WTC11 (cell line): ENCODE results near the gene ETS1. TPM values are rescaled to one million over a fixed set of nuclear protein-coding genes. Genes with fewer than 3 reads are reported as not detected.

Source experiments
- ATAC-seq: fragments of 200-7000 bp; cut with Tn5 transposase; 2 replicates; pipeline ENCODE4 v1.10.0; 2021; ENCODE audit warnings: mild to moderate bottlenecking, moderate library complexity
- CTCF ChIA-PET: fragments of 300-600 bp; sonication (Branson Sonifier 250); formaldehyde crosslinking; loops from one replicate; lab custom pipeline; 2021; ENCODE audit warnings: antibody characterized with exemption; lab: Charles Lee
- POLR2A ChIA-PET: fragments of 350-600 bp; sonication (Branson Sonifier 250); formaldehyde crosslinking; loops from one replicate; lab custom pipeline; 2021; ENCODE audit warnings: antibody characterized with exemption; lab: Charles Lee
- DNase-seq: peaks from one replicate; pipeline ENCODE4 v3.0.0; 2021; ENCODE audit warnings: low spot score
- H3K27ac Mint-ChIP-seq: 2 replicates; pipeline ENCODE4 v1.8.0; 2021; ENCODE audit warnings: mixed read lengths
- H3K27me3 Mint-ChIP-seq: 2 replicates; pipeline ENCODE4 v1.8.0; 2021; ENCODE audit warnings: low read depth, mild to moderate bottlenecking, moderate library complexity, mixed read lengths
- H3K36me3 Mint-ChIP-seq: 2 replicates; pipeline ENCODE4 v1.8.0; 2021; ENCODE audit warnings: mixed read lengths
- H3K4me1 Mint-ChIP-seq: 2 replicates; pipeline ENCODE4 v1.8.0; 2022; ENCODE audit warnings: mixed read lengths
- H3K4me3 Mint-ChIP-seq: 2 replicates; pipeline ENCODE4 v1.8.0; 2021; ENCODE audit warnings: mild to moderate bottlenecking, moderate library complexity, mixed read lengths
- H3K9me3 Mint-ChIP-seq: 2 replicates; pipeline ENCODE4 v1.8.0; 2021; ENCODE audit warnings: mixed read lengths
- AFF4 ChIP-seq: sonication (generic); formaldehyde crosslinking; IDR thresholded peaks from 2 replicates; pipeline ENCODE4 v1.8.1; 2023; ENCODE audit warnings: mild to moderate bottlenecking, missing genetic modification reagents, borderline replicate concordance
- ARID4B ChIP-seq: sonication (generic); formaldehyde crosslinking; IDR thresholded peaks from 2 replicates; pipeline ENCODE4 v1.8.0; 2023; ENCODE audit warnings: missing genetic modification reagents, mild to moderate bottlenecking, borderline replicate concordance
- CREB1 ChIP-seq: sonication (generic); formaldehyde crosslinking; IDR thresholded peaks from 2 replicates; pipeline ENCODE4 v1.8.0; 2023; ENCODE audit warnings: mild to moderate bottlenecking, missing genetic modification reagents
- E2F5 ChIP-seq: sonication (generic); formaldehyde crosslinking; IDR thresholded peaks from 2 replicates; pipeline ENCODE4 v1.8.1; 2022; ENCODE audit warnings: mild to moderate bottlenecking, moderate library complexity, missing genetic modification reagents
- ELF4 ChIP-seq: sonication (generic); formaldehyde crosslinking; IDR thresholded peaks from 2 replicates; pipeline ENCODE4 v1.8.1; 2022; ENCODE audit warnings: low read depth, mild to moderate bottlenecking, moderate library complexity, missing genetic modification reagents
- FOXK1 ChIP-seq: sonication (generic); formaldehyde crosslinking; IDR thresholded peaks from 2 replicates; pipeline ENCODE4 v1.8.0; 2022; ENCODE audit warnings: mild to moderate bottlenecking, moderate library complexity, missing genetic modification reagents
- FOXP1 ChIP-seq: sonication (generic); formaldehyde crosslinking; IDR thresholded peaks from 2 replicates; pipeline ENCODE4 v1.8.0; 2022; ENCODE audit warnings: missing genetic modification reagents, mild to moderate bottlenecking, moderate library complexity, borderline replicate concordance
- NR1H2 ChIP-seq: sonication (generic); formaldehyde crosslinking; IDR thresholded peaks from 2 replicates; pipeline ENCODE4 v1.9.0; 2021; ENCODE audit warnings: mild to moderate bottlenecking, moderate library complexity, missing genetic modification reagents
- NR2C2 ChIP-seq: sonication (generic); formaldehyde crosslinking; IDR thresholded peaks from 2 replicates; pipeline ENCODE4 v1.8.0; 2022; ENCODE audit warnings: mild to moderate bottlenecking, missing genetic modification reagents
- PRDM15 ChIP-seq: sonication (generic); formaldehyde crosslinking; IDR thresholded peaks from 2 replicates; pipeline ENCODE4 v1.8.0; 2022; ENCODE audit warnings: missing genetic modification reagents
- TEAD1 ChIP-seq: sonication (generic); formaldehyde crosslinking; IDR thresholded peaks from 2 replicates; pipeline ENCODE4 v1.8.0; 2022; ENCODE audit warnings: mild to moderate bottlenecking, missing genetic modification reagents
- USF1 ChIP-seq: sonication (generic); formaldehyde crosslinking; IDR thresholded peaks from 2 replicates; pipeline ENCODE4 v1.8.0; 2022; ENCODE audit warnings: mild to moderate bottlenecking, missing genetic modification reagents
- ZBTB43 ChIP-seq: sonication (generic); formaldehyde crosslinking; IDR thresholded peaks from 2 replicates; pipeline ENCODE4 v1.8.1; 2023; ENCODE audit warnings: mild to moderate bottlenecking, missing genetic modification reagents
- ZNF263 ChIP-seq: sonication (generic); formaldehyde crosslinking; IDR thresholded peaks from 2 replicates; pipeline ENCODE4 v1.8.1; 2022; ENCODE audit warnings: low read depth, mild to moderate bottlenecking, moderate library complexity, missing genetic modification reagents
- ZNF317 ChIP-seq: sonication (generic); formaldehyde crosslinking; IDR thresholded peaks from 2 replicates; pipeline ENCODE4 v1.8.1; 2023; ENCODE audit warnings: low read depth, mild to moderate bottlenecking, moderate library complexity, missing genetic modification reagents, borderline replicate concordance
- ZNF396 ChIP-seq: fragments of 250-450 bp; sonication (Bioruptor Pico); IDR thresholded peaks from 2 replicates; pipeline ENCODE4 v1.8.0; 2021; ENCODE audit warnings: mild to moderate bottlenecking, moderate library complexity, borderline replicate concordance
- ZNF425 ChIP-seq: fragments of 250-450 bp; sonication (Bioruptor Pico); conservative IDR thresholded peaks from 2 replicates; pipeline ENCODE4 v1.9.0; 2021; ENCODE audit warnings: mild to moderate bottlenecking
- ZNF512 ChIP-seq: sonication (generic); formaldehyde crosslinking; IDR thresholded peaks from 2 replicates; pipeline ENCODE4 v1.8.1; 2022; ENCODE audit warnings: missing genetic modification reagents, borderline replicate concordance
- total RNA-seq: library from RNA; stranded (reverse); gene quantifications from 3 replicates; pipeline ENCODE4 v1.2.3, GENCODE V29; 2021

ETS1 gene
- total RNA-seq, 1 experiment from 2014 or later, result 33.1 TPM

- Mint-ChIP-seq H3K36me3 (no peaks in the 10 kb centered on the region), H3K4me3 (no peak overlapping the region), H3K4me1 (peaks cover 7% of the 10 kb centered on the region), H3K27ac (no peak overlapping the region), H3K27me3 (no peaks in the 10 kb centered on the region), H3K9me3 (peaks cover 13% of the 10 kb centered on the region)
- ChIA-PET POLR2A (no interaction called here), CTCF (interaction anchor here (0.9 to 1.6 kb wide), 2 partner anchors 8 to 207 kb away, joined by 3 to 6 read pairs; no protein-coding TSS in a partner anchor)
- ATAC-seq (no peak; the same call in 1 of the 2 replicates), DNase-seq (no peak)
- TF ChIP-seq ZNF317 (no peak), ZBTB43 (CRISPR knock-in tag) (no peak), TEAD1 (CRISPR knock-in tag) (no peak), USF1 (no peak), AFF4 (CRISPR knock-in tag) (no peak), ZNF425 (no peak), CREB1 (no peak), ZNF396 (CRISPR knock-in tag) (no peak), FOXP1 (CRISPR knock-in tag) (no peak), ZNF263 (CRISPR knock-in tag) (no peak), FOXK1 (CRISPR knock-in tag) (no peak), NR2C2 (CRISPR knock-in tag) (no peak), PRDM15 (CRISPR knock-in tag) (no peak), ARID4B (CRISPR knock-in tag) (no peak), E2F5 (CRISPR knock-in tag) (no peak), NR1H2 (CRISPR knock-in tag) (no peak), ELF4 (CRISPR knock-in tag) (no peak), ZNF512 (CRISPR knock-in tag) (no peak)
Observed at GRCh38 chr11:128424851-128425285, 162.5 kb downstream of the ETS1 start.
